Cortex of kidney (tissue), 1 donor: ENCODE data around the gene TMC5.
"Not testable (repeated sequence)": the region's sequence is repeated elsewhere in the genome, so short reads cannot be mapped to it uniquely, and the experiment has no call there.

Experiments used
- DNase-seq: peaks from one replicate; lab custom pipeline; 2025; lab: John Stamatoyannopoulos, UW

Gene TMC5

DNA sequence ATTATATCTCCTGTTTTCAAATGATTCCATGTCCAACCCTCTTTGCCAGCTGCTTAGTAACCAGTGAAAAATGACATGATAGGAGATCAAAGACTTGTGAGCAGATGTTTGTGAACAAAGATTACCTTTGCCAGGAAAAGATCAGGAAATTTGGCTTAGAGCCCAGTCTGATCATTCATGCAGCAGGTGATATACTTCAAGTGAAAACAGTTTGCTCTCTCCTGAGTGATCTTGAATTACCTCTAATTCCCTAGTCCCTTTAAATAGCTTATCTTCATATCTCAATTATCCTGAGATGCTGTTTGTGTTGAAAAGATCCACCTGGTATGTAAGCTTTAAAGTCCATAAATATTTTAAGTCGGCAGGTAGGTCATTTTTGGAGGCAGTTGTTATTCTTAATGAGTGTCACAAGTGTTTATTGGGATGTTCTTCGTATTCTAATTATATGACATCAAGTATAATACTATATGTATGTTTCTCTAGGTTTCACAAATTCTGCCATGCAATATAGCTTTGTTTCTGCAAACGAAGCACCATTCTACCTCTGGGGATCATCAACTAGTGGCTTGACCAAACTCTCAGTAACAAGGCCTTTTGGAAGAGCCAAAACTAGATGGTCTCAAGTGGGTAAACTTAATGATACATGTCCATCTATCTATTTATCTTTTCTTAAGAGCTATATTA, 124.6 kb downstream of the TMC5 start:
- DNase-seq = no peak

- DNase-seq = not testable (repeated sequence)
Measured at GRCh38 chr16:19543278-19543996, 125.8 kb downstream of the TMC5 start.

DNA sequence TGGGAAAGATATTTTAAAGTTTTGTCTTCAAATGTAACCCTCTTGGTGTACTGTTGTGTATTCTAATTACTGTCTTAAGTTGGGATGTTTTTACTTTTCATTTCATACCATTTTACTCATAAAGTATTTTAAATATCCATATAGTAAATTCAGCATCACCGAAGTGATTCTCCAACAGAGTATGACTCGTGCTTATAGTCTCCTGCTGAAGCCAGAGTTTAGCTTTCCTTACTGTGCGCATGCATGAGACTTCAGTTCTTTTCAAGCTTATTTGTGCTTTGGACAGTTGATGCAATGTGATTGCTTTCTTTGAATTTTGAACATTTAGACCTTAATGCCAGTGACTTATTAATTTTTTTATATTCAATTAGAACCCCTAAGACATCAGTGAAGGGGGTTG, 130.5 kb downstream of the TMC5 start:
- DNase-seq = no peak
